ENCODE measurements around the gene GOLT1A.

GOLT1A gene

GRCh38 chr1:204153667-204154066, 60.1 kb downstream of the GOLT1A start:
- FAIRE-seq: no peak

GRCh38 chr1:204152310-204153044, 61.3 kb downstream of the GOLT1A start:
- no peak for FAIRE-seq

- FAIRE-seq: no peak
Measured at GRCh38 chr1:204151552-204152309, 62.1 kb downstream of the GOLT1A start, which contains the start of gene ETNK2. ETNK2 (minus strand) TSS chr1:204152044; CDS start chr1:204151852, 192 bp downstream.

- no peak for FAIRE-seq
Measured at GRCh38 chr1:204150702-204151551, 62.9 kb downstream of the GOLT1A start.

GRCh38 chr1:204149635-204150565, 63.9 kb downstream of the GOLT1A start:
- no peak for FAIRE-seq

- FAIRE-seq: no peak
Measured at GRCh38 chr1:204149107-204149506, 64.7 kb downstream of the GOLT1A start.
